ENCODE measurements around the gene TMEM62. TPM values are rescaled to one million over a fixed set of nuclear protein-coding genes. Genes with fewer than 3 reads are reported as not detected.

The TMEM62 gene
- total RNA-seq, 1 donor from 2014 or later, result 11.0 TPM

DNA sequence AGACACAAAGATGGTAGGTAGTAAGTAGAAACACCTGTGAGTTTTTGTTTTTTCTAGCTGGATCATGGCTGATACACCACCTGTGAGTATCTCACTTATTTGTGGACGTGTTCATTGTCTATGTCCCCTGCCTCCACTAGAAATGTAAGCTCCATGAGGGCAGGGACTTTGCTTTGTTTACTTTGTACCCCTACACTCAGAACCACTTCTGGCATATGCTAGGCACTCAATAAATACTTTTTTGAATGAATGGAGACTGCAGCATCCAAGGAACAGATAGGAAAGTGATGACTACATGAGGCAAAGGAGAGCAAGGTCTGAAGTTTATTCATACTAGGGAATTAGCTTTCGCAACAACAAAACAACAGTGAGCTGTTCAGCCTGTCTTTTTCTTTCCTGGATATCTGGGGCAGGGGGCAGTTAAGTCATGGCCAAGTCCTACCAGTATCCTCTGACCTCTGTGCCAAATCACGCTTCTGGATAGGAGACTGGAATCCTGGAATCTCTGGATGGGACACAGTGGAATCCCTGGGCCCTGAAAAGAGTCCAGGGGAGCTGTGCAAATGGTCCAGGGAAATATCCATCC is 99.0 kb downstream of the TMEM62 start:
- Mint-ChIP-seq H3K4me3 (ENCODE audit: unreplicated experiment) (no peak overlapping the region), H3K36me3 (ENCODE audit: low read depth) (no peaks in the 10 kb centered on the region), H3K9me3 (ENCODE audit: low read depth) (no peaks in the 10 kb centered on the region), H3K4me1 (ENCODE audit: low read depth) (peaks cover 6% of the 10 kb centered on the region), H3K27me3 (ENCODE audit: low read depth) (peaks cover 48% of the 10 kb centered on the region), H3K27ac (ENCODE audit: unreplicated experiment) (no peak overlapping the region)
- no peak for DNase-seq (ENCODE audit: low spot score)
- TF ChIP-seq, protein P1, sequence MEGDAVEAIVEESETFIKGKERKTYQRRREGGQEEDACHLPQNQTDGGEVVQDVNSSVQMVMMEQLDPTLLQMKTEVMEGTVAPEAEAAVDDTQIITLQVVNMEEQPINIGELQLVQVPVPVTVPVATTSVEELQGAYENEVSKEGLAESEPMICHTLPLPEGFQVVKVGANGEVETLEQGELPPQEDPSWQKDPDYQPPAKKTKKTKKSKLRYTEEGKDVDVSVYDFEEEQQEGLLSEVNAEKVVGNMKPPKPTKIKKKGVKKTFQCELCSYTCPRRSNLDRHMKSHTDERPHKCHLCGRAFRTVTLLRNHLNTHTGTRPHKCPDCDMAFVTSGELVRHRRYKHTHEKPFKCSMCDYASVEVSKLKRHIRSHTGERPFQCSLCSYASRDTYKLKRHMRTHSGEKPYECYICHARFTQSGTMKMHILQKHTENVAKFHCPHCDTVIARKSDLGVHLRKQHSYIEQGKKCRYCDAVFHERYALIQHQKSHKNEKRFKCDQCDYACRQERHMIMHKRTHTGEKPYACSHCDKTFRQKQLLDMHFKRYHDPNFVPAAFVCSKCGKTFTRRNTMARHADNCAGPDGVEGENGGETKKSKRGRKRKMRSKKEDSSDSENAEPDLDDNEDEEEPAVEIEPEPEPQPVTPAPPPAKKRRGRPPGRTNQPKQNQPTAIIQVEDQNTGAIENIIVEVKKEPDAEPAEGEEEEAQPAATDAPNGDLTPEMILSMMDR (IDR thresholded peaks at IDR 0.05), result no peak

Other genes starting within 250 kb of the TMEM62 start
- 19.7 to 29.3 TPM (median 20.5 TPM) in 3 replicates for gene TTBK2, start 212.8 kb upstream of the TMEM62 start, total RNA-seq
- 22.3 to 27.9 TPM (median 24.3 TPM) in 3 replicates for gene UBR1, start 27.5 kb upstream of the TMEM62 start, total RNA-seq
- gene CCNDBP1, start 51.8 kb downstream of the TMEM62 start, total RNA-seq, result 31.2 to 40.1 TPM (median 37.9 TPM) in 3 replicates
- gene EPB42, start 87.4 kb downstream of the TMEM62 start, total RNA-seq, result not detected in 3 replicates
- gene TGM5, start 133.3 kb downstream of the TMEM62 start, total RNA-seq, result not detected in 3 replicates
- gene TGM7, start 168.7 kb downstream of the TMEM62 start, total RNA-seq, result not detected in 3 replicates
- gene LCMT2, start 197.0 kb downstream of the TMEM62 start, total RNA-seq, result 7.1 to 8.4 TPM (median 7.4 TPM) in 3 replicates
- 18.9 to 22.3 TPM (median 19.7 TPM) in 3 replicates for gene ZSCAN29, start 237.5 kb downstream of the TMEM62 start, total RNA-seq
- gene TUBGCP4, start 237.5 kb downstream of the TMEM62 start, total RNA-seq, result 11.1 to 16.1 TPM (median 11.7 TPM) in 3 replicates